ENCODE results near the gene RAE1.

Gene RAE1

DNA sequence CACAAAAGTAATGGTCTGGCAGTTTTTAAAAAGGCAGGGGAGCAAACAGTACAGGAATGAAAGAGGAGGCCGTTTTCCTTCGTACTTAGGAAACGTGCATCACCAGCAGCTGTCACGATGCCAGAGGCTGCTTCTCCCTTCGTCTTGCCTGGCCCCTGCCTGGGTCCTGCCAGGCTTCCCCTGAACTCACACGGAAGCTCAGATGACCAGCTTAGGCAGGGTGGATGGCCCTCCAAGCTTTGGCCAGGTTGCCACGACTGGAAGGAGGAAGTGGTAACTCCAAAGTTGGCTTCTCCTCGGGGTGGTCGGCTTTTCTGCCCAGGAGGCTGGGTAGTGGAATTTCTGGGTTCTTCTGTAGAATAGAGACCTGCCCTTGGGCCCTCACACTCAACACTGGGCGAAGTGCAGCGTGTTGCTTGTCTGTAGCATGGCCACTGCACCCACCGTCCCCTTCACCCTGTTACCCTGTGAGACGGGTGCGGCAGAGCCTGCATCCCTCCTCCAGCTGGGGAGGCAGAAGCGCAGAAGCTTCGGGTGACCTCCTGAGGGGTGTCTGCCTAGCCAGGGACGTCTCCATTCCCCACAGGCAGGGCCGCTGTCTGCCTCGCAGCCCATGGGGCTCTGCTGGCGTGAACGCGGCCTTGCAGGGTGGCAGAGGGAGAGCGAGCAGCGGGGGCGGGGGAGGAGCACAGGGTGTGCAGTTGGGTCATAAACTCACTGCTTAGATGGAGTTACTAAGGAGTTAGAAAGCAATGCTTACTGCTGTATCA is 21.7 kb downstream of the RAE1 start:
- DNase-seq, result no peak

DNA sequence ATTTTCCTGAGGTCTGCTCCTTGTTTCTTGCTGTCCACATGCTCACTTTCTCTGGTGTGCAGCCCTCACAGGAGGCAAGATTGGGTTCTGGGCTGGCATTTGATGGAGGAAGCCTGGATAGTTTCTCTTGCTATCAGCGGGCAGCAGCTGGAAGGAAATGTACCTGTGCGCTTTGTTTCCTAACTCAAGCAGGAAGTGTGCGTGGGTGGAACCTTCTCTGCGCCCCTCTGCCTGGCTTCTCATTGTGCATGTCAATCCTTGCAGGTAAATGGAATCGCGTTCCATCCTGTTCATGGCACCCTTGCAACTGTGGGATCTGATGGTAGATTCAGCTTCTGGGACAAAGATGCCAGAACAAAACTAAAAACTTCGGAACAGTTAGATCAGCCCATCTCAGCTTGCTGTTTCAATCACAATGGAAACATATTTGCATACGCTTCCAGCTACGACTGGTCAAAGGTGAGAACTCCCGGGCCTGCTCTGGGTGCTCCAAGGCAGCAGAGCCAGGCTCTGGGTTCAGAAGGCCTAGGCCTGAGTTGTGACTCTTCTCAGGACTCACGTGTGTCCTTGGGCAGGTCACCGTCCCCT is 23.4 kb downstream of the RAE1 start:
- DNase-seq, result no peak

DNA sequence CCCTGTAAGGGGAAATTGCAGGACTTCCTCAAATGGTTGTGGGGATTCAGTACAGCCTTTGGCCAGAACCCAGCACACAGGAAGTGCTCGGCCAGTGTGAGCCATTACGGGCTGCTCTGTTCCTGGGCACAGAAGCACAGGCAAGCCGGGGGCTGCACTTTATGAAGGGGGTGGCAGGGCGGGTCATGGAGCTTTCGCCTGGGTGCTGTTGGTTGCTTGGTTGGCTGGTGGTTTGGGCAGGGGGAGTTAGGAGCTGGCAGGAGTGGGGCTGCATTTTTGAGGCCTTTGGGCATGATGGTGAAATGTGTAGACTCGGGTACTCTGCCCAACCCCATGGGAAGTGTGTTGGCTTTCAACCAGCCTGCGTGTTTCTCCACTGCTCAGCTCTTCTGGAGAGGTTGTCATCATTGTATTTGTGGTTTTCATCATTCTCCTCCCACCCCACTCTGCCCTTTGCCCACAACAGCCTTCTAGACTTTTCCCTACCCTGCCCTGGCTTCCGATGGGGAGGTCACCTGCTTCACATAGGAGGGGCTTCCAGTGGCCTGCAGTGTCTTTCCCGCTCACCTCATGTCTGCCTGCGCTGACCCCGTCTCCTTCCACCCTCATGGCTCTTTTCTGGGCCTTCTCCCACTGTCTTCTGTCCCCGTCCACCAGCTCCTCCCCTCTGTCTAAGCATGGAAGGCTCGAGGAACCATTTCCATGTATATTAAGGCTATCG is 24.0 kb downstream of the RAE1 start:
- DNase-seq, result peak; percentile 42

DNA sequence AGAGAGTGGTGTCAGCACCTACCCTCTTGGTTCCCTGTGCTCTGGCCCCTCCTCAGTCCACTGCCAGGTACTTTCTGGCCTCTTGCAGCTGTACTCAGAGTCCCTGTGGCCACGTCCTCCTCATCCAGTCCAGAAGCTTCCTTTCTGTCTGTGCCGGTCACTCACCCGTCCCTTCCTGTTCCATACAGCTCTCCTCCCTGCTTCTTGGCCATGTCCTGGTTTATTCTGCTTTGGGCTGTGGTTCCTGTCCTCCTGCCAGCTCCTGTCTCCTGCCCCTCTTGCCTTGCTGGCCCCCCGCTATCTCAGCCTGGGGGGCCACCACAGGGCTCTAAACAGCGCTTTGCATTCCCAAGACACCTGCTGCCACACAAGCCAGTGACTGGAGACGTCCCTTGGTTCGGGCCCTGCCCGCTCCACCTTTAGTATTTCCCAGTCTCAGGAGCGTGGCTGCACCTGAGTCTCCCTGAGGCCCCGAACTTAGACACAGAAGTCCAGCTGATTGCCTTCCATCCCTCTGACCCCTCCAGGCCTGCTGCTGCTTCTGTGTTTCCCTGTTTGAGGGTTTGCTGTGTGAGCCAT is 24.7 kb downstream of the RAE1 start:
- no peak for DNase-seq

DNA sequence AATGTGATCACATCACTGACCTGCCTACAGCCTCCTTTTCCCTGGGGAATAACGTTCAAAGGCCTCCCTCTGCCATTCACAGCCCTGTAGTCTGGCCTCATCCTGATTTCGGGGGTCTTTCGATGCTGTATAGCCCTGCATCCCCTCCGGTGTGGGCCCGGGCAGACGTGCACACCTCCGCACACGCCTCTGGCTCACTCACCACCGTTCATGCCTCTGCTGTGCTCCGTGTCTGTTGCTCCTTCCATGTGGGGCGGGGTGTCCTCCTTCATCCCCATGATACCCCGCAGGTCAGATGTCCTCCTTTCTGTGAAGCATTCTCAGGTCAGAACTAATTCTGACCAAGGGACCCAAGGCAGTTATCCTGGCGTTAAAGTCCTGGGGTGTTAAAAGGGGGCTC is 26.3 kb downstream of the RAE1 start:
- no peak for DNase-seq

DNA sequence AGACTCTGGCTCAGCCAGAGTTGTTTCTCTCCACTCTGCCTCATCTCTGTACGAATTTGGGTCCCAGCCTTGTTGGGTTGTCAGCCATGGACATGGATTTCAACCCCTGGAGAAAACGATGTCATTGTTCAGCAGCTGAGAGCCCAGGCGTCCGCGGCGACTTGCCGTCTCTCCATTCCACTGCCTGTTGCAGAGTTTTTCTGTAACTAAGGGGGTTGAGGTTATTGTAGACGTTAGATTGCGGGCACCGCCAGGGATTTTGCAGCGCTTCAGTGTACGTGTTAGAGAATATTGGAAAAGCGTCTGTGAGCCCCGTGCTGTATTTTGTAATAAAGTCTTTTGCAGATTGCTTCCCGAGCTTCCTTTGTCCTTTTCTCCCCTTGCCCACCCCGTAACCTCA is 27.1 kb downstream of the RAE1 start:
- no peak for DNase-seq

- no peak for DNase-seq
Measured at GRCh38 chr20:57378646-57379262, 27.7 kb downstream of the RAE1 start.

DNA sequence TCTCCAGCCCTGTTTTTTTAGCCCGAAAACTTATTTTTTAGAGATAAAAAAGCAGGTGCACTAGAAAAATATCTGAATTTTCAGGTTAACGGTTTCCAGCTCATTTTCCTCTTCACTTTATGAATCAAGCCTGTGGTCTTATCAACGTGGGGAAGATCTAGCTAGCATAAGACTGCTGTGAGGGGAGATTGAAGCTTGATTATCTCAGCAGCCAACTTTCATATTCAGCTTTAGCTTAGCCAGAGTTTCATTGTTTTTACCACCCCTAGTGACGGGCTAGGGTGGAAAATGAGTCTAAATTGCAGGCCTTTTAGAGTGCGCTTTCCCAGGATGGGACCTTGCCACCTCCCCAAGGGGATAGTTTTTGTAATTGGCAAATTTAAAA is 28.2 kb downstream of the RAE1 start:
- peak; percentile 30 for DNase-seq

DNA sequence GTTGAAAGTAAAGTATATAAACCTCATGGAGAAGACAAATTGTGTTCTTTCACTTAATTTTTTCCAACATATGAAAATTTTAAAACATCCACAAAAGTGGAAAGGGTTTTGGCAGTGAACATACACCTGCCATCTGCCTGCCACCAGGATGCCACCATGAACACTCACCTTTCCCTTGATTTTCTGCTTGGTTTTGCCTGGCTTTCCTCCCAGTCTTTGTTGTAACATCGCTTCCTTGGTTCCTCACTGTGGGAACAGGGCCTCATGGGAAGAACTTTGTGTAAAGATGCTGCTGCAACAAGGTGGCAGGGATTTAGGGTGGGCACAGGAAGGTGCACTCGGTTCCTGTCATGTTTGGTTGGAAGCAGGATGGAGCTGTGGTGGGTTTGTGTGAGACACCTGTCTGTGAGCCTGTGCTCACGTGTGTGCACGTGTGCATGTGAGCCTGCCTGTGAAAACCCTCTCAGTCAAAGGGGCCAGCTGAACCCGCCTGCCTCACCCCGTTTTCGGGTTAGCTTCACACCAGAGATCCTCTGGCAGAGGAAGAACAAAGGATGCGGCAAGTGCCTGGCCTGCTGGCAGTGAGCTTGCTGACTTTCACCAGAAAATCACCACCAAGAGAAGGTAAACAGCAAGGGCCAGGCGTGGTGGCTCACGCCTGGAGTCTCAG is 29.2 kb downstream of the RAE1 start:
- no peak for DNase-seq

- peak; percentile 87 for DNase-seq
Measured at GRCh38 chr20:57381596-57382503, 30.8 kb downstream of the RAE1 start.

GRCh38 chr20:57382516-57382915 is 31.5 kb downstream of the RAE1 start:
- DNase-seq, result no peak

DNA sequence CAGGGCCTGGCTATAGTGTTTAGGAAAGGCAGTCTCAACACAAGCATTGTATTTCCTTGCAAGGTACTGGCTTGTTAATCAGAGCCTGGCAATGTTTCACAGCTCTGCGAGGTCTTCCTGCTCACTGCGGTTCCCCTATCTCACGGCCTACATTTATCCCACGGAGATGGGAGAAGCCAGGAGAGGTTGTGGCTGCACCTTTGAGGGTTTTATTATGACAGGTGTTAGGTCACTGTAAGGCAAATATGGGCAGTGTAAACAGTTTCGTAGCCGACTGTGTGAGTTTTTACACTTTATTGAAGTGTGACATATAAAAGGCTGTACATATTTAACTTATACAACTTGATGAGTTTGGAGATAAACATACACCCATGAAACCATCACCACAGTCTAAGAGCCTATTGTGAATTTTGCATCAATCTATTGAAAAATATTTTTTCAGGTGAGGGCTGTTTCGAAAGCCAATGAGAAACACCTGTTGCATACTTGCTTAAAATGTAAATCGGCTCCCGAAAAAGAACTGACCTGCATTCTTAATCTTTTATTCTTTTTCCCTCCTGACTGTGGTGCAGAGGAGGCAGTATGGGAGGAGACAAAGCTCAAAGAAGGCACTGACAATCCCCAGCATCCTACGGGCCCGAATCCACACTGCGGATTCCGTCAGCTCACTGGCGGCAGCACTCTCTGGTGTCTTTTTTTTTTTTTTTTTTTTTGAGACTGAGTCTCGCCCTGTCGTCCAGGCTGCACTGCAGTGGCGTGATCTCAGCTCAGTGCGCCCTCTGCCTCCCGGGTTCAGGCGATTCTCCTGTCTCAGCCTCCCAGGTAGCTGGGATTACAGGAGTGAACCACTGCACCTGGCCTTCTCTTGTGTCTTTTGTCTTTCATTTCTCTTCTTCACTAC is 32.6 kb downstream of the RAE1 start:
- no peak for DNase-seq

- DNase-seq, result no peak
Measured at GRCh38 chr20:57384486-57384885, 33.4 kb downstream of the RAE1 start.

DNA sequence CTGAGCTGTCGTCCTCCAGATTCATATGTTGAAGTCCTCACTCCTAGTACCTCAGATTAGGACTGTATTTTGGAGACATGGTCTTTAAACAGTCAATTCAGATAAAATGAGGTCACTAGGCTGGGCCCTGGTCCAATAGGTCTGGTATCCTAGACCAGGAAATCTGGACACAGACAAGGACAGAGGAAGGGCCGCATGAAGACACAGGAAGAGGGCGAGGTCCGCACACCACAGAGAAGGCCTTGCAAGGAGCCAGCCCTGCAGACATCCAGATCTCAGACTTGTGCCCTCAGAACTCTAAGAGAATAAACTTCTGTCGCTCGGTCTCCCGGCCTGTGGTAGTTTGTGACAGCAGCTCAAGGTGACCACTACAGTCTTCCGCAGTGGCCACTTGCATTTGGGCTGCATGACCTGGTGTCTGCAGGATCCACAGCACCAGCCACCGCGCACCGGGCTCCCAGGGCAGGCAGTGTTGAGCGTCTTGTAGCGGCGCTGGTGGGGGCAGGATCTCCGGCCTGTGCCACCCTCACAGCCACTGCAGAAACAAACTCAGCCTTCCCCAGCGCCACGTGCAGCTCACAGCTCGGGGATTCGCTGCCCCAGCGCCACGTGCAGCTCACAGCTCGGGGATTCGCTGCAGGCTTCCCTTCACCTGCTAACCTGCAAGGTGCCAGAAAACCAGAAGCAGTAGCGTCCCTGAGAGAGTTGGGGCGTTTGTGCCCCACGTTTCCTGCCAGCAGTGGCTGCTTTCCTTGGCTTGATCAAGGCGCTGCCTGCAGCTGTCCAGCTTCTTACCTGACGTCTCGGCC is 34.1 kb downstream of the RAE1 start:
- no peak for DNase-seq

DNA sequence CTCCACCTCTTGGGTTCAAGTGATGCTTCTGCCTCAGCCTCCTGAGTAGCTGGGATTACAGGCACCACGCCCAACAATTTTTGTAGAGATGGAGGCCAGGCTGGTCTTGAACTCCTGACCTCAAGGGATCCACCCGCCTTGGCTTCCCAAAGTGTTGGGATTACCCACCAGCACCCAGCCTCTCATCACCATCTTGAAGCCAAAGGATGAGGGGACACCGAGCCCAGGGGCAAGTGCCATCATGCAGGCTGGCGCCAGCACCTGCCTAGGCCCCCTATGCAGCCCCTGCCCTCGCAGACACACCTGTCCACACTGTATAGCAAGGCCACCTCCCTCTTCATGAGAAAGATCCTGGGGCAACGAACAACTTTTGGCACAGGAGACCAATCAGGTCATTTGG is 34.9 kb downstream of the RAE1 start:
- no peak for DNase-seq

GRCh38 chr20:57386762-57387161 is 35.7 kb downstream of the RAE1 start:
- no peak for DNase-seq

DNA sequence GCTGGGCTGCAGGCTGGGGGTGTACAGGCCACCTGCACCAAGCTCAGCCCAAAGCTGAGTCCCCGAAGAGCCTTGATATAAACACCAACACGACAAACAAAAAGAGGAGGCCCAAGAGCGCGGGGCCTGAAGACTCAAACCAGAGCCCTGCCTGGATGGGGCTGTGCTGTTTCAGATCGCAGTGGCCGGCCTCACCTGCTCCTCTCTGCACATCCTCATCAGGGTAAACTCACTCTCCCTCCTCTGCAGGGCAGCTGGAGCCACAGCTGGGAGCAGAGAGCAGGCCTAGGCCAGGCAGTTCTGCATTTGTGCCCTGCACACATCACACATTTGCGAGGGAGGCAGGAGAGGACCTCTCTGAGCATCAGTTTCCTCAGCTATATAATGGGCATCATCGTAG is 36.4 kb downstream of the RAE1 start:
- DNase-seq, result no peak

- DNase-seq, result no peak
Measured at GRCh38 chr20:57387945-57388371, 36.9 kb downstream of the RAE1 start.

DNA sequence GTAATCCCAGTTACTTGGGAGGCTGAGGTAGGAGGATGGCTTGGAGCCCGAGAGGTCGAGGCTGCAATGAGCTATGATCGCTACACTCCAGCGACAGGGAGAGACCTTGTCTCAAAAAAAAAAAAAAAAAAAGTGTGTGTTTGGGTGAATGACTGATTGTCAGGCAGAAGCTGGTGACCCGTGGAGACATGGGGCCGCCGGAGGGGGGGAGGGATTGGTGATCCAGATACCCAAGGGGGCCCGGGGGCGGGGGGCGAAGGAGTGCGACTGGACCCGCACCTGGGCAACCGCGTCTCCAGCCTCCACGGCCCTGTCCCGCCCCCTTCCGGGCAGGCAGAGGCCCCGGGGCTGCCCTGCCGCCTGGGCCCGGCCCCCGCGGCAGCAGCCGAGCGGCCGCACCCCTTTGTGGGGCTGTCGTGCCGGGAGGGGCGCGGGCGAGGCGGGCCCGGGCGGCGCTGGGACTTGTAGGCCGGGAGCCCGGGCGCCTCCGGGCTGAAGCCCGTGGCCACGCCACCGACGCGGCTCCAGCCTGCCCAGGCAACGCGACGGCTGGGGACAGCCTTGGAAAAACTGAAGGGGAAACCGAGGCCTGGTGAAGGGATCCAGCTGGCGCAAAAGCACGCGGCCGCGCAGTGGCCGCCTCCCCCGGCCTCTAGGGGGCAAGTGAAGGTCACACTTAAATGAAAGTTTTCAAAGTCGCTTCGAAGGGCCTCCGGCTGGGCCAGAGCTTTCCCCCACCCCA is 38.1 kb downstream of the RAE1 start:
- peak; percentile 87 for DNase-seq

Data from hematopoietic multipotent progenitor cell treated with erythropoietin and hydrocortisone succinate and interleukin-3 and kit ligand, for 6 days (in vitro differentiated cells).